IPS-20b (cell line): ENCODE measurements around the gene UGT3A2.

Experiments
- H3K27ac ChIP-seq: one replicate; pipeline ENCODE4 v1.5.1; 2013; ENCODE audit warnings: low read length
- H3K27me3 ChIP-seq: 2 replicates; pipeline ENCODE4 v1.6.1; 2013; ENCODE audit warnings: mild to moderate bottlenecking, low read length, inconsistent platforms; ENCODE audit not compliant: insufficient read depth
- H3K36me3 ChIP-seq: 2 replicates; pipeline ENCODE4 v1.6.1; 2013; ENCODE audit warnings: low read depth, mild to moderate bottlenecking, inconsistent platforms, low read length, moderate library complexity; ENCODE audit not compliant: insufficient read depth
- H3K4me1 ChIP-seq: 2 replicates; pipeline ENCODE4 v1.6.1; 2013; ENCODE audit warnings: mild to moderate bottlenecking, control low read depth, inconsistent platforms, low read length, moderate library complexity; ENCODE audit not compliant: insufficient read depth
- H3K4me3 ChIP-seq: 2 replicates; pipeline ENCODE4 v1.5.1; 2013; ENCODE audit warnings: mild to moderate bottlenecking, low read length, inconsistent platforms
- H3K9ac ChIP-seq: 2 replicates; pipeline ENCODE4 v1.6.1; 2013; ENCODE audit warnings: low read depth, mild to moderate bottlenecking, inconsistent platforms, low read length, moderate library complexity
- H3K9me3 ChIP-seq: 2 replicates; pipeline ENCODE4 v1.6.1; 2013; ENCODE audit warnings: mild to moderate bottlenecking, low read depth, low read length, inconsistent platforms; ENCODE audit not compliant: insufficient read depth

UGT3A2 gene, protein sequence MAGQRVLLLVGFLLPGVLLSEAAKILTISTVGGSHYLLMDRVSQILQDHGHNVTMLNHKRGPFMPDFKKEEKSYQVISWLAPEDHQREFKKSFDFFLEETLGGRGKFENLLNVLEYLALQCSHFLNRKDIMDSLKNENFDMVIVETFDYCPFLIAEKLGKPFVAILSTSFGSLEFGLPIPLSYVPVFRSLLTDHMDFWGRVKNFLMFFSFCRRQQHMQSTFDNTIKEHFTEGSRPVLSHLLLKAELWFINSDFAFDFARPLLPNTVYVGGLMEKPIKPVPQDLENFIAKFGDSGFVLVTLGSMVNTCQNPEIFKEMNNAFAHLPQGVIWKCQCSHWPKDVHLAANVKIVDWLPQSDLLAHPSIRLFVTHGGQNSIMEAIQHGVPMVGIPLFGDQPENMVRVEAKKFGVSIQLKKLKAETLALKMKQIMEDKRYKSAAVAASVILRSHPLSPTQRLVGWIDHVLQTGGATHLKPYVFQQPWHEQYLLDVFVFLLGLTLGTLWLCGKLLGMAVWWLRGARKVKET

GRCh38 chr5:36066540-36067210 lies at the start of gene UGT3A2:
Gene UGT3A2 (minus strand): TSS chr5:36066882. CDS start chr5:36066789, 93 bp downstream.
- Histone ChIP-seq H3K27ac (no peak within 1 kb of the TSS), H3K4me1 (peaks cover 8% of the 10 kb centered on the region), H3K4me3 (peak within 1 kb of the TSS; percentile 79), H3K36me3 (peaks cover 7% of the 10 kb centered on the region; the same call in 1 of the 2 replicates), H3K9ac (peak within 1 kb of the TSS; percentile 68; the same call in 1 of the 2 replicates), H3K27me3 (peaks cover 15% of the 10 kb centered on the region), H3K9me3 (no peaks in the 10 kb centered on the region)

DNA sequence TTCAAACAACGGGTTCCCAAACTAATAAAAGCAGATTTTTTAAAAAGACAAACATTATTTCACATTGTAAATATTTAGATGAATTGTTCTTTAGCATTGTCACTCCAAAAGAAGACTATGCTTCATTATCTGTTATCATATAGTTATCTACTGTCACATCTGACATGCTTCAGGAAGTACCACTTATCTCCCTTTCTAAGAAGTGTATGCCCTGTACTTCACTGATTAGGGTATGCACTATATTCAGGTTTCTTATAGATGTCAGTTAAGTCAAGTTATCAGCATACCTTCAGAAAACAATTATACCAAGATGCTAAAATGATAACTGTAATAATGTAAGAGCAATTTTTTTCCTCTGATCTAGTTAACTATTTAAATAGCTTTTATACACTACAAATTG lies 44.6 kb upstream of the UGT3A2 start:
- H3K27me3 ChIP-seq: no peaks in the 10 kb centered on the region
- no peak overlapping the region for H3K4me3 ChIP-seq
- H3K9me3 ChIP-seq: no peaks in the 10 kb centered on the region
- H3K4me1 ChIP-seq: no peaks in the 10 kb centered on the region
- no peak overlapping the region for H3K27ac ChIP-seq
- no peak overlapping the region for H3K9ac ChIP-seq
- no peaks in the 10 kb centered on the region for H3K36me3 ChIP-seq

DNA sequence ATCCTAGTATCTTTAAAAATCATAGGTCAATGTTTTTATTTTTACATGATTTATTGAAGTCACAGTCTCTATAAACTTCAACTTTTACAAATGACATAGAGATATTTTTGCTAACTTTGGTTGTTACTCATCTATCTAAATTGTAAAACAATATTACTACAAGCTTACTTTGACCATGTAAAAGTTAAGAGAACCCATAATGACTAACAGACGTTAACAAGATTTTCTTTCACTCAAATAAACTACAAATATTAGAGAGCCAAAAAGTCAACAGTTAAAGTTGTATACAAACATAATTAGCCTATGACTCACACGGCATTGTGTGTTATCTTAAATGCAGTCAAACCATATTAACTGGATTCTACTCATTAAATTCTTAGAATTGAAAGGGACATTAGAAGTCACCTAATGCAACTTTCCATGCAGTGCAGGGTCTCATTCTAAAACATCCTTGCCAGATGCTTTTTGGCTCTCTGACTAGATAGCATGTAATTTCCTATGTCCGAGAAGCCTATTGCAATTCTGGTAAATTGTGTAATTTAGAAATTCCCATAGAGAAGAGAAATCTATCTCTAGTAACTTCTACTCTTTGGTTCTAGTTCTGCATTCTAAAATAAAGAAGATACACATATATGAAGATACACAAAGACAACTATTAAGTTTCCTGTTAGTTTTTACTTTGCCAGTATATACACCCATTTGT lies 42.2 kb upstream of the UGT3A2 start:
- H3K36me3 ChIP-seq: no peaks in the 10 kb centered on the region
- H3K9me3 ChIP-seq: no peaks in the 10 kb centered on the region
- no peak overlapping the region for H3K27ac ChIP-seq
- no peaks in the 10 kb centered on the region for H3K4me1 ChIP-seq
- no peak overlapping the region for H3K4me3 ChIP-seq
- H3K9ac ChIP-seq: no peak overlapping the region
- no peaks in the 10 kb centered on the region for H3K27me3 ChIP-seq

DNA sequence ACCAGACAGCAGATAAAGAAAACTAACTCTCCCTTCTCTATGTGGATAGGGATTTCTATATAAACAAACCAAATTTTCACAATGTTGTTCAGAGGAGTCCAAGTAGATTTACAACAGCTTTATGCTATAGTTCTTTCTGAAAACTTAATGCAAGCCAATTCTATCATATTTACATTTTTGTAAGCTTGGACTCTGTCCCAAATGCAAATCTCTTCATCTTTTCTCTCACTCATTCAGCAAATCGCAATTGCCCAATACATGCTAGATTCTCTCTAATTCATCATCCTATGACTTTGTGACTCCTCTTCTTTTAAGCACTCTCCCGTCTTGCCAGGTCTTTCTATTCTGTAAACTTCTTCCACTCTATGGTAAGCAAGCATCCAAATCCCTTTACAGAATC lies 39.1 kb upstream of the UGT3A2 start:
- Histone ChIP-seq H3K4me1 (peaks cover 9% of the 10 kb centered on the region; the same call in 1 of the 2 replicates), H3K36me3 (no peaks in the 10 kb centered on the region), H3K27me3 (no peaks in the 10 kb centered on the region), H3K27ac (no peak overlapping the region), H3K9ac (no peak overlapping the region), H3K4me3 (no peak overlapping the region), H3K9me3 (no peaks in the 10 kb centered on the region)

- H3K27me3 ChIP-seq: no peaks in the 10 kb centered on the region
- no peaks in the 10 kb centered on the region for H3K9me3 ChIP-seq
- no peak overlapping the region for H3K9ac ChIP-seq
- peaks cover 21% of the 10 kb centered on the region; the same call in 1 of the 2 replicates for H3K4me1 ChIP-seq
- no peak overlapping the region for H3K27ac ChIP-seq
- H3K4me3 ChIP-seq: no peak overlapping the region
- H3K36me3 ChIP-seq: no peaks in the 10 kb centered on the region
These were observed 33.1 kb upstream of the UGT3A2 start for GRCh38 chr5:36099748-36100147.

DNA sequence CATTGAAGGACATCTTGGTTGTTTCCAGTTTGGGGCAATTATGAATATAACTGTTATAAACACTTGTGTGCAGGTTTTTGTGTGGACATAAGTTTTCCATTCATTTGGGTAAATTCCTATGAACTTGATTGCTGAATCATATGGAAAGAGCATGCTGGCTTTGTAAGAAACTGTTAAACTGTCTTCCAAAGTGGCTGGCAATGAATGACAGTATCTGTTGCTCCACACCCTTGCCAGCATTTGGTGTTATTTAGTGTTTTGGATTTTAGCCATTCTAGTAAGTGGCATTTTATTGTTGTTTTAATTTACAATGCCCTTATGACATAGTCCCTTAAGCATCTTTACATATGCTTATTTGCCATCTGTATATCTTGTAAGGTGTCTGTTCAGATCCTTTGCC lies 29.8 kb upstream of the UGT3A2 start:
- H3K9ac ChIP-seq: no peak overlapping the region
- H3K36me3 ChIP-seq: no peaks in the 10 kb centered on the region
- no peaks in the 10 kb centered on the region for H3K27me3 ChIP-seq
- no peaks in the 10 kb centered on the region for H3K9me3 ChIP-seq
- peaks cover 14% of the 10 kb centered on the region; the same call in 1 of the 2 replicates for H3K4me1 ChIP-seq
- H3K4me3 ChIP-seq: no peak overlapping the region
- no peak overlapping the region for H3K27ac ChIP-seq

DNA sequence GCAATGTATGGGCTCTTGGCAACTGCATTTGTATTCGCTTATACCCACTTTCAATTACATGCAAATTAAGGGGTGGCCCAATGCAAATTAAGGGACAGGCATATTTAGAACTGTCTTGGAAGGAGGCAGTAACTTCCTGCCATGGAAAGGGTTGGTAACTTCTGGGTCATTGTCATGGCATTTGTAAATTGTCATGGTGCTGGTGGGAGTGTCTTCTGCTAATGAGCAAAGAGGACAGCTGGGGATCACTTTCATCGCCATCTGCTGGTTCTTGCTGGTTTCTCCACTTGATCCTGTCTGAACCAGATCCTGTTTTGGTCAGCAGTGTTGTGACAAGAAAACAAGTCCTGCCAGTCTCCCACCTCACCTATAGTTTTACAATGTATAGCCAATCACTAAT lies 23.3 kb upstream of the UGT3A2 start:
- no peak overlapping the region for H3K27ac ChIP-seq
- H3K4me3 ChIP-seq: 0 out of 2 replicates have a peak overlapping the region, but pooled peaks have one; percentile 4
- no peaks in the 10 kb centered on the region for H3K9me3 ChIP-seq
- H3K4me1 ChIP-seq: 0 out of 2 replicates have a peak, but pooled peaks cover 5% of the 10 kb centered on the region
- H3K36me3 ChIP-seq: no peaks in the 10 kb centered on the region
- H3K9ac ChIP-seq: no peak overlapping the region
- H3K27me3 ChIP-seq: no peaks in the 10 kb centered on the region

DNA sequence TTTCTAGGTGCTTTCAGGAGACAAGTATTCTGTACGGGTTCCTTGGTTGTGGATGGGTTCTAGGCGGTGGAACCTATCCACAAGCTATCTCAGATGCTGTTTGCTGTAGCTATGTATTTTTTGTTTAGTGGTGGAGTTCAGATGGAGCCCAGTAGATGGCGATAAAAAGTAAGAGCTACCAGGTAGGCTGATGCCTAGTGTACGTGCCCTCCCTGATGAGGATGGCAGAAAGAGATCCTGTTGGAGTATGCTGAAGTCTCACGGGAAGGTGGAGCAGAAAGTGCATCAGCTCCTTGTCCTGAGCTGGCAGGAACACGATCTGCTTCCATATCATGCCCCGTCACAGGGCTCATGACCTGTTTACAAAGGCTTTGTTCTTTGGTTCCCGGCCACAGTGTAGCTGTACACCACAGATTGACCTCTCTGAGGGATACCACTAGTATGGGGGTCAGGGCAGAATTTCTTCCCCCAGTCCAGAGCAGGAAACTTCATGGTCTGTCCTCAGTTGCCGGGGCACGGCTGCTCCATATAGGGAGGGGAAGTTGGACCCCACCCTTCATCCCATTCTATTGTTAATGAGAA lies 12.6 kb upstream of the UGT3A2 start:
- Histone ChIP-seq H3K27me3 (no peaks in the 10 kb centered on the region), H3K27ac (no peak overlapping the region), H3K9me3 (no peaks in the 10 kb centered on the region), H3K4me3 (peak overlapping the region; percentile 49; the same call in 1 of the 2 replicates), H3K9ac (no peak overlapping the region), H3K36me3 (no peaks in the 10 kb centered on the region), H3K4me1 (peaks cover 12% of the 10 kb centered on the region)

DNA sequence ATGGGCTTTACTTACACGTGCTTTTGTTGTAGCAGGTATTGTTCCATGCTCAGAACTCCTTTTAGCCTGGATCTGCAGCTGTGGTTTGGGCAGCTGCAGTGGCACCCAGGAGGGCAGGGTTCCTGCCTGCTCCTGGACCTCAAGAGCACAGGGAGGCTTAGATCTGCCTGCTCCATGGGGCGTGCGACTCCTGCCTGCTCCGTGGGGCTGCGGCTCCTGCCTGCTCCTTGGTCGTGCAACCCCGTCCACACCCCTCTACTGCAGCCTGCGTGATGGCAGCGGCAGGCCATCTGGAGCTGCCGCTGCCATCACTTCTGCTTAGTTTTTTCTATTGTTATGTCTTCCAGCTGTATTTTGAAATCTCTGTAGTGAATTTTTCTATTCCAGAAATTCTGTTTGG lies 11.7 kb upstream of the UGT3A2 start:
- peaks cover 12% of the 10 kb centered on the region for H3K4me1 ChIP-seq
- H3K36me3 ChIP-seq: no peaks in the 10 kb centered on the region
- no peak overlapping the region for H3K27ac ChIP-seq
- H3K9ac ChIP-seq: no peak overlapping the region
- no peak overlapping the region for H3K4me3 ChIP-seq
- H3K27me3 ChIP-seq: no peaks in the 10 kb centered on the region
- H3K9me3 ChIP-seq: no peaks in the 10 kb centered on the region

DNA sequence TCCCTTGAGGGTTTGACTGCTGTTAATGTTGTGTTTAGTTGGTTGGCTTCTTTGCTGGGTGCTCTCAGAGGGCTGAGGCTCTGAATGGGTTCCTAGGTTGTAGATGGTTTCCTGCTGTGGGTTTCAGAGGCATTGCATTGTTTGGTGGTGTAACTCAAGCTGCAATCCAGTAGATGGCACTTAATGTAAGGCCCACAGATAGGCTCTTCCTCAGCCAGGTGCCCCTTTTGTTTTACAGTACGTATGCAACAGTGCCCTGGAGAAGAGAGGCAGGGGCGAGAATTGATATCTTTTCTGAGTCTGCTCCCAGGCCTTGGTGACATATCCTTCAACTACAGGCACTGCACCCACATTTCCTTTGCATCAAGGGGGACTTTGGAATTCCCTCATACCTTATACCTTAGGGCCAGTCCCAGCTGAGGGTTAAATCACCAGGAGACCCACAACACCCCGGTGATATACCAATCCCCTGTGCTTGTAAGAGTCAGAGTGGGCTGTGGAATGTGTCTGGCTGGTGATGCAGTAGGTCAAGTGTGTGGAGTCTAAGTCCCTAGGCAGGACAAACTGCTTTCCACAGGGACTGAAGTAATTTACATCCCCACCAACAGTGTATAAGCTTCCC lies 7.0 kb upstream of the UGT3A2 start:
- Histone ChIP-seq H3K27ac (no peak overlapping the region), H3K27me3 (no peaks in the 10 kb centered on the region), H3K9me3 (no peaks in the 10 kb centered on the region), H3K4me1 (no peaks in the 10 kb centered on the region; the same call in 1 of the 2 replicates), H3K36me3 (no peaks in the 10 kb centered on the region), H3K4me3 (no peak overlapping the region), H3K9ac (no peak overlapping the region)
